Superior temporal gyrus (tissue), 1 donor: ENCODE data around the gene PEX5L.
"Not testable (repeated sequence)": the region's sequence is repeated elsewhere in the genome, so short reads cannot be mapped to it uniquely, and the experiment has no call there.

Source experiments
- DNase-seq: peaks from one replicate; pipeline ENCODE4 v3.0.0-alpha.2; 2016; ENCODE audit errors: extremely low spot score

The PEX5L gene

DNA sequence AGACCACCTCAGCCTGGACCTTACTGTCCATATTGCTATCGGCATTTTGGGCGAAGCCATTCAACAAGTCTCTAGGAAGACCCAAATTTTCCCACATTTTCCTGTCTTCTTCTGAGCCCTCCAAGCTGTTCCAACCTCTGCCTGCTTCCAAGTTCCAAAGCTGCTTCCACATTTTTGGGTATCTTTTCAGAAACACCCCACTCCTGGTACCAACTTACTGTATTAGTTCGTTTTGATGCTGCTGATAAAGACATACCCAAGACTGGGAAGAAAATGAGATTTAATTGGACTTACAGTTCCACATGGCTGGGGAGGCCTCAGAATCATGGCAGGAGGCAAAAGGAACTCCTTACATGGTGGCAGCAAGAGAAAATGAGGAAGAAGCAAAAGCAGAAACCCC is 28.4 kb downstream of the PEX5L start:
- not testable (repeated sequence) for DNase-seq

DNA sequence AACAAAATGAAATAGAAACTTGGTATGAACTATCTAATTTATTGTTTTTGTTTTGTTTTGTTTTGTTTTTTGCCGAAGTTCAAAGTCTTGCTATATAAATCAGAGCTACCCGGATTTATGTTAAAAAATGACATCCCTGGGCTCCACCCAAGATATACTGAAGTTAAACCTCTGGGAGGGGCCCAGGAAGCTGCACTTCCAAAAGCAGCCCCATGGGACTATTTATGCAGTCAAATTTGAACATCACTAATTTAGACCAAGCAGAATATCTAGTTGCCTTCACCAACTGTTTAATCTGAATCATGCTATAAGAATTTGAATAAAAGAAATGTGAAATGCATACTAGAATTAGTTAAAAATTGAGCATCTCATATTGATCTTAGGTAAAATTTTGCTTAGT is 32.2 kb downstream of the PEX5L start:
- peak; percentile 5 for DNase-seq

DNA sequence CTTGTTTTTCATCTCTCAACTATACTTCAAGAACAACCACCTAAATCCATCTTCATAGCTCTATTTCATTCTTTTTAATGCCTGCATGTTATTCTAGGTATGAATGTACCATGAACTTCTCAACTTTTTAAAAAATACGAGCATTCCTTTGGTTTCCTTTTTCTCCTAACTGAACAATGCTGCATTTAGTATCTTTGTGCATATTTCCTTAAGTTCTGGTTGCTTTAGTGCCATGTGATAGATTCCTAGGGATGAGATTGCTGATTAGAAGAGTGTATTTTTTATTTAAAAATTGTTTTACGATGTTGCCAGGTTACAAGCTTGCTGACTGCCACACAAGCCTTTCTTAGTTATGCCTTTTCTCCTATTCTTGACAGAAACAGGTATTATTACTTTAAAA is 34.7 kb downstream of the PEX5L start:
- peak; percentile 13 for DNase-seq

DNA sequence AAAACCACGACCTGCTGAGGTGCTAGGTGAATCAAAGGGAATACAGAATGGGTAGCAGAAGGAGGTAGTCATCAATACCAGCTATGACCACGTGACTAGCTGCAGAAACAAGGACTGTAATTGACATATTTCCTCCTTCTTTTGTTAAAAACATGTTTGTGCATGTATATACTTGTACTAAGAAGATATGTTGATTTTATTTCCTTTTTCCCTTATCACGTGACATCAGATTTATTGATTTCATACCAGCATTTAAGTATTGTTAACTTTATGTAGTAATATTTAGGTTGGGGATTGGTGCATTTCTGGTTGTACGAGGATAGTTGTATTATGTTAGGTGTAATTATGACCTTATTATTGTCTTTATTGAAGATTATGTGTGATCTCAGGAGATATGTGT is 36.2 kb downstream of the PEX5L start:
- peak; percentile 2 for DNase-seq

DNA sequence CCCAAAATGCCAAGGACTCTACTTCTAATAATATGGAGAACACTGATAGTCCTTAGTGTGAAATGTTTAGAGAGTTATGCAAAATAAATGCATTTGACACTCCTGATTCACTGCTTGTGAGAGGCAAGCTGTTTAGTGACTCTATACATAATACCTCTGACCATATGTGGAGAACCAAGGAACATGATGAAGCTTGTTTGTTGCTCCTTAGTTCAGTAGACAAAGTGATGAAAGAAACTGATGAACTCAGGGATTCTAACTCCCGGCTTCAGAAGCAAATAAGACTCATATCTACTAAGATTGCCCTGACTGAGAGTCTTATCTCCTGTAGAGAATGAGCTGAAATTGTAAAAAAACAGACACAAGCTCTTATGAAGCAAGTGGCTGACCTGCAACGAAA is 41.3 kb downstream of the PEX5L start:
- DNase-seq = no peak

DNA sequence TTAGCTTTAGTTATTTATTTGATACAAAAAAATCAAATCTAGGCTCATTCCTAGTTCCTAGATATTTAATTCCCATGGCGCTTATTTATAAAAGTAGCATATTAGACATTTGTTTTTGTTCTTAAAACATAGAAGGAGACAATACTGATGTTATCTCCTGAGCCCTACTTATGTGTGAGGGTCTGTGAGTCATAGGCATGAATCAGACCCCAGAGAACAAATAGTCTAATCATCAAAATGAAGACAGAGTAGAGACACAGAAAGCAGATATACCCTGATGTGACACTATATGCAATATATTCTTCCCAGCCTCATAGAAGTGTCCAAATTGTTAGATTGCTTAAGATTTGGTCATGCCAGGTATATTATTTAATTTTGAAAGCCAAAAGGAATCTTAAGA is 44.9 kb downstream of the PEX5L start:
- peak; percentile 23 for DNase-seq

DNA sequence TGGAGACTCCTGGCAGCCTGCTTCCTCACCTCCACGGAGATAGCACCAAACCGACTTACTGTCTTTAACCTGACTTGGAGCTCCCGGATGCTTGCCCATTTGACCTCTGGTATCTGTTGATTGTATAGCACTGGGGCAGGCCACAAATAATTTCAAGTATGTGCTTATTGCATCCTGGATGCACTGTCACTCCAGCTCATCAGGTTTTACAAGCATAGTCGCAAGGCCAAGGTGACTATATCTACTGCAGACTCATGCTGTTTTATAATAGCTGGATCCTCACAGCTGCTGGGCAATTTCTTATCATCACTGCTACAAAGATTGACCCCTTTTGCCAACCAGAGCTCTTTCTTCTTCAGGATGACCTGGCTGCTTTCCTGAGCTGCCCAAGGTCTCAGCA is 45.6 kb downstream of the PEX5L start:
- DNase-seq = peak; percentile 12

DNA sequence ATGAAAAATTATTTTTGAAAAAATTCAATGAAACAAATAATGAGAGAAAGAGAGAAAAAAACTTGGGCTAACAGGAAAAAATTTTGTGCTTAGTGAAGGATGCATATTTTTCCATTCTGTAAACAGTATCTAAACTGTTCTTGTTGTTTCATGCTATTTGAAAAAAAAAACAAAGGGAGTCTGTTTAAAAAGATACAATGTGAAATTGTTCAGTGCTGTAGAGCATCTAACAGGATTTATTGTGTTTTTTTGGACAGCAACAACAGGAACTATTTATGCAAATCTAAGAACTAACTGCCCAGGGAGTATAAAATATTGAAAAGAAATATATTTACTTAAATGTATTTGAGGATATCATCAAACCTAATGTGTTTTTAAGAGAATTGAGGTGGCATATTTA is 55.1 kb downstream of the PEX5L start:
- DNase-seq = peak; percentile 95

DNA sequence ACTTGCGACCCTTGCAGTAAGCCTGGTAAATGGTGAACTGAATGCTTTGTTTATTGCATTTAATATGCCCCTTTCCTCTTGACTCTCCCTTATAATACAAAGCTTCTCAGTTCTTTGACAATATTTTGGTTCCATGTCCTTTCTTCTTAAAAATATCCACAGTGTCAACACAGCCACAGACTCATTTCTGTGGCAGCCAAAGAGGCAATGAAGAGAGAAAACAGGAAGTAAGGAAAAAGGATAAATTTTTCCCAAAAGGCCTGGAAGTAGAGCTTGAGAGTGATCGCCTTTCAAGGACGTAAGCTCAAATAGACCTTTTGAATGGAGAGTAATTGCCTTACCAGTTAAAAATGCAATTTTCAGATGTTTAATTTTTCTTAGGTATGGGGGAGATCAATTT is 59.4 kb downstream of the PEX5L start:
- peak; percentile 71 for DNase-seq

DNA sequence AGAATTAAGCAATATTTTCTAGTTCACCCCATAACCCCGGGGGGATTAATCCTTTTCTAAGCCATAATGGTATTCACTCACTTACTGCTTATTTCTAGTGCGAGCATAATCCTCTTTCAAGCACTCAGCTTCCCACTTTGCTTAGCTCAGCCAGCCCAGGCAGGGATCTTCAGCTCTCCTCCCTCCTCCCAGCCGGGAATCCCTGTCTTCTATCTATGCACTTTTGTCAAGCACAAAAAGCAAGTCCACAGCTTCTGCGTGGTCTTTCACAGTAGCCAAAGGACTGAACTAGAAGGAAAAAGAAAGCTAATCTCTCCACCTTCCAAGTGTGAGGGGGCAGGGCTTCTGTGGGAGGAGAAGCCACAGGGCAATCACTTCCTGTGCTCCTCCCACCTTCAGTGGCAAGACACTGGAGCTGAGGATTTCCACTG is 62.8 kb downstream of the PEX5L start:
- peak; percentile 83 for DNase-seq

DNA sequence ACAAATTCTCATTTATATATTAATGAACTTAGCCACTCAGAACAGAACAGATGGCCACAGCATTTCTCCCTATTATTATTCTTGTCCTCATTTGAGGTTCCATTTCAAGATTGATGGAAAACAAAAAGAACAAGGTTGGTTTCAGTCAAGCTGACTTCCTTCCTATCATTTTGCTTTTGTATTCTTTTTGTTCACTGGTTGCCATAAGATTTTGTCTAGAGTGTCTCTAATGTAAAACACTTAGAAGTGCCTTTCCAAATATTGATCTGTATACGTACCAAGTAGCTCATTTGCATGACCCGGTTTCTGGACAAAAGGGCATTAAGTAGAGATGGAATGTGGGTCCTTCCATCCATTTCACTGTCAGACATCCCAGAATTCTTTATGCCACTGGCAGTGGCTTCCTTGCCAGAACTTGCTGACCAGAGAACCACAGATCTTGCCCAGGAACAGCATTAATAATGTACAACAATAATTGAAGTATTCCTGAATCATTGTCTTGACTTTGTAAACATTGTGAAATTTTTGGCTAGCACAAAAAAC is 63.8 kb downstream of the PEX5L start:
- no peak for DNase-seq

DNA sequence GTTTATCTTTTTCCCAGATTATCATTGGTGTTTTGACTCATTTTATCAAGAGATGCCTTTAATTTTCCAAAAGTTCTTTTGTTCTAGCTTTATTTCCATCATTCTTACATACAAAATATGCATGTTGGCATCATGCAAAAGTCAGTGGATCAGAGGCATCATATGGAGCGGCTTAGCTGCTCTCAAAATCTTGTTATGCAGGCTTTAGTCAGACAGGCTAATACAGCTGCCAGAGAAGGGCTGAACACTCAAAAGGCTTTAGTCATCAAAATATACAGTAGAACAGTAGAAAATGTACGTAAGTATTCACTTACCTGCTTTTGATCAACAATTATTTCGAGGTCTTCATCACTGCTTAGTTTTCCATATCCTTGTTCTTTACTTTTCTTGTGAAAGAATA is 65.5 kb downstream of the PEX5L start:
- DNase-seq = peak; percentile 82

DNA sequence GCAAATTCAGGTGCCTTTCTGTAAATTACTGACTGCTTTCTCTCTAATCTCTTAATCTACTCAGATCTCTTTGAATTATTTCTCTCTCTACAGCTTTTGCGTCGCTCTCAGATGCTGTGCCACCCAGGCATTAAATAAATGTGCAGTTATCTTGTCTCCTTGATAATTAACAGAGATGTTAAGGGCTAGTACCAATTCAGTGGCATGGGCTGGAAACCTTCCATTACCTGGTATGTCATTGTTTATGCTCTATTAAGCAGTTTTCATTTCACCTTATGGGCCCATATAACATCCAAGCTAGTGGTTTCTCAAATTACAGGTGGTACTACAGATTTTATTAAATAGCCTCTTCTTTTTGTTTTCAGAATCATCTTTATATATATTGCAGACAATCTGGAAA is 66.0 kb downstream of the PEX5L start:
- no peak for DNase-seq

DNA sequence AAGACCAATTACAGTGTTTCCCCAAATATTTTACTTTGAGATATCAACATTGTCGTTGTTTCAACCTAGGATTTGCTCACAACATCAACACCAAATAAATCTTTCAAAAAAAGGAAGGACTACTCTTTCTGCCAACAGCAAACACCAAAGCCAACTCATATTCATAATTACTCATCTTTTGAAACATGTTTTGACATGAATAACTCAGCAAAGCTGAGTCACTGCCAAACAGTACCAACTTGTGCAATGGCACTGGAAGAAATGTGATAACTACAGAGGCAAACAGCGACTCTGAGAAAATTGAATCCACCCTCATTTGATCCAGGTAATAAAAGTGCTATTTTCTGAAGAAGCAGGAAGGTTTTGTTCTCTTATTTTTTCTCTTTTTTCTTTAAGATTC is 67.2 kb downstream of the PEX5L start:
- DNase-seq = no peak

DNA sequence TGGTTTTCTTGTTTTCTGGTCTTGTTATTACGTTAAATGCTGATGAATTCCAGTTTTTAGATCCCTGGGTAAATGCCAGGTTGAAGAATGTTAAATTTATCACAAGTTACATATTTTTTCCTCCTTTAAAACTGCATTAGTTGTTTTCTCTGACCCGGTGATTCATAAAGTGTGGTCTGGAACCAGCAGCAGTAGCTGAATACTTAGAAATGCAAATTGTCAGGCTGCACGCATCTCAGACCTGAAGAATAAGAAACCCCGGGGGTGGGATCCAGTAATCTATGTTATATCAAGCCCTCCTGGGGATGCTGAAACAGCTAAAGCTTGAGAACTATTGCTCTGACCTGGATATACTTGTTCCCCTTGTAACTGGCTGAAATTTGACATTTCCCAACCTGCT is 69.1 kb downstream of the PEX5L start:
- no peak for DNase-seq

DNA sequence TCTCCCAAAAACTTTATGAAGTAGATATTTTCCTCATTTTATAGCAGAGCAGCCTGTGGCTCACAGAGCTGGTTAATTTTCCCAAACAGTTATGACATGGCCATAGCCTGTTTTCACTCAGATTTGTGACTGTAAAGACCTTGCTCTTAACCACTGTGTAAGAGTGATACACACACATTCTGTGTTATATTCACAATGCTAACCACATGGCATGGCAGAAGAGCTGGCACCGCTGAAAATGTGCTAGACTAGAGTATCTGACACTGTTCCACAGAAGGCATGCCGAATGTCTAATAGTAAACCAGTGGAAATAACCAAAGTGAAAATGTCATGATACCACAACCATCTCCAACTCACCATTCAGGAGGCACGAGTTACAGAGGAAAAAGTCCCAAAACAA is 71.8 kb downstream of the PEX5L start:
- no peak for DNase-seq

DNA sequence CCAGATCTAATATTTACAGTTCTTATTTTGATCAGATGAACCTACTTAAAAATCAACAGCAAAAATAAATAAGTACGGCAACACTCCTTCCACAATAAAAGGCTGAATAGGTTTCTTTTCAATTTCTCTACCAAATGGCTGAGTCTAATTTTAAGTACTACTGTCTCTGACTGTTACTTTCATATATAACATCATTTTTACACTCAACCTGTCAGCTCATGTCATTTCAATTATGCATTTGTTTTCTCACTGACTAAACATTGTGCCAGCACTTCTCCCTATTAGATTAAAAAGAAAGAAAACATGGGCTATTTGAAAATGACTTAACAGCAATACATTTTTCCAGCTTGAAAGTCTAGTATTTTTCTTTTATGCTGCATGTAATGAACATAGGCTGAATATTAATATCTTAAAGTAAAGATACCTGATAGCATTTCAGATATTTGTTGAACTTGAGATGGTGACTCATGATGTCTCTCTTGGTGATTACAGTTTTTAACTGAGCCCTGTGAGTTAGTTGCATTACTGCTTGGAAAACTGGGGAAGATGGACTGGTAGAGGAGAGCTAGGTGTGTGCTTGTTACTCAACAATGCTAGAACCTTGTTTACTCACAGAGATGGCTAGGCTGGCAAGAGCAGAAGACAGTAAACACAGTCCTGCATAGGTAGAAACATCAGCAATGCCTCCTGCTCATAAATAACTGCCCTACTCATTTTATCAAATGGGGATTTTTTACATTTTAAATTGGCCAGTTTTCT is 73.9 kb downstream of the PEX5L start:
- no peak for DNase-seq

DNA sequence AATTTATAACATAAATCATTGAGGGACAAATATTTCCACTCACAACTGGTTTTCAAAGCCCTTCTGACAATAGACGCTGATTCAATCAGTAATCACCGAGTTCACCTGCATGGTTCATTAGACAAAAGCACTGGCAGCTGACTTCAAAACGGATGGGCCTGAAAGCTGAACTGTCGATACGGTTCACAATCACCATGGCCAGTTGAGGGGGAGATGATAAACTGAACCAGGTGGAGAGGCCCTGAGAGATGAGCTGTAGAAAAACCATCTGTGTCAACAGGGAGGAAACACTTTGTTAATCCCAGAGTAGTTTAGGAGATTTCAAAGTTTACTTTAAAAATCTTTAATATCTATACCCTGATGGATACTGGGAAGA is 75.0 kb downstream of the PEX5L start:
- DNase-seq = no peak

DNA sequence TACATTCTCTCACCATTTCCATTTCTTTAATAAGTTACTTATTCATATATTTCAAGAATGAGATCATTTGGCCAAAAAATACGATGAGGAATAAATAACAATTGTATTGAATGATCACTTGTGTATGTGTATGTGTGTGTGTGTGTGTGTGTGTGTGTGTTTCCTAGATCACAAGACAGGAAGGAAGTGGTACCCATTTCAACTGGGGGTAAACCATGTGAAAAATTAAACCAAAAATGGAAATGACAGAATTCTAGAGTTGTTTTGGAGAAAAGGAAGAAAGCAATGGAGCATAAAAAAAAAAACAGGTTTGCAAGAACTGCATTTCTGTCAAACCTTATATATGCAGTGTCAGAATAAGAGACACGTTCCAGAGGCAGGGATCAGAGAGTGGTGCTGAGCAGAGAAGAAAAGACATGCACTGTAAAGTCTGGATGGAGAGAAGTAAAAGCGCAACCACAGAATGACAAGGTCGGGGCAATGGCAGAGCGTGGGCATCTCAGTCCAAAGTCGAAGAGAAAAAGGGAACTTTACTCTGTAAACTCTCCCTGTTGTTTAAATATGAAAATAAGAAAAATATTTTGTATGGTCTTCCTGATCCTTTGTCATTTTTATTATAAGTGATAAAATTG is 75.5 kb downstream of the PEX5L start:
- DNase-seq = no peak

DNA sequence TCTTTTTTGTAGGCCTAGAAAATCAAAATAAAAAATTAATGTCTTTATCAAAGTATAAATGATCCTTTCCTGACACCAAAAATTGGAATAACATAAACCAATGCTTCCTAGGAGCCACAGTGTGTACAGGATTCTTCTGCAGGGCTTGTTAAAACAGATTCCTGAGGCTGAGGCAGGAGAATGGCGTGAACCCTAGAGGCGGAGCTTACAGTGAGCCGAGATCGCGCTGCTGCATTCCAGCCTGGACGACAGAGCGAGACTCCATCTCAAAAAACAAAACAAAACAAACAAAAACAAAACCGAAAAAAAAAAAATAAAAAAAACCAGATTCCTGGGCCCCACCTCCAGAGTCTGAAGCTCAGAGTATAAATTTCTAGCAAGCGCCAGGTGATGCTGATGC is 78.0 kb downstream of the PEX5L start:
- no peak for DNase-seq

DNA sequence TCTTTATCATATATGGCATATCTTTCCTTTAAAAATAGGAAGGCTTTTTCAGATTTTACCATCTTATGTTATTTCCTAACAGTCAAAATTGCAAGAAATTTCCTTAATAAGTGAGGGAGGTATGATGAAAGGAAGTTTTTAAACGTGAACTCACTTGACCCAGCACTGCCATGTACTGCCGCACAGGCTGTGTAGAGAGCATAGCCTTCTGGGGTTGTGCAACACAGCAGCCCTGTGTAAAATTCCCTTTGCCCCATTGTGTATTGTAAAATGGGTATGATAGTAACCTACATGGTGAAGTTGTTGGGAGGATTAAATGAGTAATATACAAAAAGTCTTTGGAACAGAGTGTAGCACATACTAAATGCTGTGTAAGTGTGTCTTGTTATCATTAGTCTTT is 78.6 kb downstream of the PEX5L start:
- no peak for DNase-seq

DNA sequence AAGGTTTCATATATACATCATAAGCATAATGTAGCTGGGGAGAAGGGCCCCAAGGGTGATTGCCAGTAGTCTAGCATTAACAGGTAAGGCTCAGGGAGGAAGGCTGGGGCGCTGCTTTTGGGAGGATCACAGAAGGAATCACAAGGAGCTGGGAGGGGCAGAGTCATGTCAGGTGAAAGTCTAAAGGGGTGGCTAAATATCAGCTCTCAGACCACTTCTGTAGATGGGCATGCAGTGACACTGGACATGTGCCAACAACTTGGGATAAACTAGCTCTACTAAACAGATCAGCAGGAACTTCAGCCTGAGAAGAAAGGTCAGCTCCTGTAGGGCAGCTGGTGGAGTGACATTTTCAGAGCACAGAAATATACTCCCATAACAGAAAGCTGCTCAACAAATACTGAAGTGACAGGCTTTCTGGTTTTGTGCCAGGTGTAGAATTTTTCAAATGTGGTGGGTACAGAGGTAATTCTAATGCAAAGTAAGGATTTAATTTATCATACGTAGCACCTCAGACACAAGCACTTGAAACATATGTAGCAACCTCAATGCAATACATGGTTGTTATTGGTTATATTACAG is 79.4 kb downstream of the PEX5L start:
- no peak for DNase-seq

DNA sequence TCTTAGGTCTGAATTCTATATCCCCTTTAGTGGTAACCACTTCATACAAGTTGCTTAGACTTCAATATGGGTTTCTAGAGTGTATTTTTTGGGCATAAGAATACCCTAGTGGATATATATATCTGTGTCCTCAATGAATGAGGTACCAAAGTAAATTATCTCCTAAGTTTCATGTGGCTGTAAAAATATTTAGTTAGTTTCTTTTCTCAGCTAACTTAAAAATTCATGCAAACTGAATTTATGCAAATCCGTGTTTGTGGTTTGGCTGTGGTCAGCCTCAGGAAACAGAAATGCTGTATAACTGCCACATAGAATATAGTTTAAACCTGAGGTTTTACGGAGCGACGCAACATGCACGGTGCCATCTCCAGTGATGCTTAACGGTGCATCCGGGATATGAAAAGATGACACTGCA is 80.3 kb downstream of the PEX5L start:
- DNase-seq = no peak
